Activated T-cell treated with anti-CD3 and anti-CD28 coated beads, Interleukin-2, amount 50 U/mL, for 72 hours (primary cell): ENCODE results near the gene HGFAC. TPM values are rescaled to one million over a fixed set of nuclear protein-coding genes. Genes with fewer than 3 reads are reported as not detected.
A peak's percentile ranks its signal among the peaks of the same experiment; 100 is the strongest.

ENCODE experiments used
- ATAC-seq, 2 donors: fragments of 150-1000 bp; cut with Tn5 transposase; replicated peaks in 1 of 2; 2 replicates each; pipeline ENCODE4 v1.10.0; 2021; ENCODE audit warnings: moderate library complexity in 2 of 2, mild to moderate bottlenecking in 1 of 2
- DNase-seq, 2 donors: peaks; one replicate each; pipeline ENCODE4 v3.0.0; 2021 to 2022; ENCODE audit warnings: mixed read lengths in 1 of 2
- H3K27ac Mint-ChIP-seq: one replicate; pipeline ENCODE4 v1.8.0; 2022; ENCODE audit warnings: mild to moderate bottlenecking, moderate library complexity, mixed read lengths
- H3K27me3 Mint-ChIP-seq: one replicate; pipeline ENCODE4 v1.8.0; 2022; ENCODE audit warnings: low read depth, mixed read lengths
- H3K36me3 Mint-ChIP-seq, 2 donors: one replicate each; pipeline ENCODE4 v1.8.0; 2022; ENCODE audit warnings: mixed read lengths in 2 of 2, mild to moderate bottlenecking in 1 of 2; ENCODE audit not compliant: insufficient read depth in 2 of 2
- H3K4me1 Mint-ChIP-seq: one replicate; pipeline ENCODE4 v1.8.0; 2022; ENCODE audit warnings: low read depth, mixed read lengths
- H3K4me3 Mint-ChIP-seq, 2 donors: one replicate each; pipeline ENCODE4 v1.8.0; 2022; ENCODE audit warnings: mild to moderate bottlenecking in 2 of 2, mixed read lengths in 2 of 2, moderate library complexity in 2 of 2
- H3K9me3 Mint-ChIP-seq, 2 donors: one replicate each; pipeline ENCODE4 v1.8.0; 2022; ENCODE audit warnings: mixed read lengths in 2 of 2
- total RNA-seq, 2 donors: library from RNA; stranded (reverse); gene quantifications; one replicate each; pipeline ENCODE4 v1.2.3, GENCODE V29; 2022

Gene HGFAC
- total RNA-seq, 2 donors from 2014 or later, result 0.51 to 0.62 TPM

GRCh38 chr4:3460926-3461325 lies 19.2 kb downstream of the HGFAC start:
- H3K36me3 Mint-ChIP-seq, result no peaks in the 10 kb centered on the region
- no peak for ATAC-seq
- H3K4me3 Mint-ChIP-seq, result no peak overlapping the region
- no peaks in the 10 kb centered on the region for H3K9me3 Mint-ChIP-seq
- H3K4me1 Mint-ChIP-seq, result no peaks in the 10 kb centered on the region
- DNase-seq, result no peak
- no peak overlapping the region for H3K27ac Mint-ChIP-seq
- peaks cover 14% of the 10 kb centered on the region for H3K27me3 Mint-ChIP-seq

- H3K4me1 Mint-ChIP-seq, result no peaks in the 10 kb centered on the region
- DNase-seq (no peak), ATAC-seq (no peak)
- H3K36me3 Mint-ChIP-seq, result no peaks in the 10 kb centered on the region
- H3K27me3 Mint-ChIP-seq, result peaks cover 14% of the 10 kb centered on the region
- no peaks in the 10 kb centered on the region for H3K9me3 Mint-ChIP-seq
- no peak overlapping the region for H3K4me3 Mint-ChIP-seq
- no peak overlapping the region for H3K27ac Mint-ChIP-seq
Observed at GRCh38 chr4:3461515-3462291, 19.9 kb downstream of the HGFAC start.

- H3K9me3 Mint-ChIP-seq, result no peaks in the 10 kb centered on the region
- no peaks in the 10 kb centered on the region for H3K36me3 Mint-ChIP-seq
- peak overlapping the region in 1 of 2 donors; percentile 62 for H3K4me3 Mint-ChIP-seq
- H3K4me1 Mint-ChIP-seq, result no peaks in the 10 kb centered on the region
- H3K27ac Mint-ChIP-seq, result no peak overlapping the region
- peaks cover 14% of the 10 kb centered on the region for H3K27me3 Mint-ChIP-seq
- DNase-seq (no peak), ATAC-seq (no peak)
Observed at GRCh38 chr4:3462321-3462789, 20.6 kb downstream of the HGFAC start.

- Mint-ChIP-seq H3K27ac (no peak within 1 kb of the TSS), H3K27me3 (peaks cover 14% of the 10 kb centered on the region), H3K36me3 (no peaks in the 10 kb centered on the region), H3K9me3 (no peaks in the 10 kb centered on the region), H3K4me3 (peak within 1 kb of the TSS; percentile 62 to 64), H3K4me1 (no peaks in the 10 kb centered on the region)
- ATAC-seq, result peak; percentile 43 to 60
- DNase-seq, result no peak
Observed at GRCh38 chr4:3462790-3463415, 21.1 kb downstream of the HGFAC start, which contains the start of gene DOK7. TSS of gene DOK7 (plus strand) at chr4:3463306. CDS start at chr4:3463376, 70 bp downstream.

GRCh38 chr4:3463556-3464348 lies 22.0 kb downstream of the HGFAC start:
- H3K9me3 Mint-ChIP-seq, result no peaks in the 10 kb centered on the region
- no peaks in the 10 kb centered on the region for H3K36me3 Mint-ChIP-seq
- H3K27ac Mint-ChIP-seq, result no peak overlapping the region
- ATAC-seq (no peak), DNase-seq (no peak)
- no peaks in the 10 kb centered on the region for H3K4me1 Mint-ChIP-seq
- H3K27me3 Mint-ChIP-seq, result peaks cover 14% of the 10 kb centered on the region
- no peak overlapping the region for H3K4me3 Mint-ChIP-seq

GRCh38 chr4:3464349-3464905 lies 22.7 kb downstream of the HGFAC start:
- ATAC-seq (no peak), DNase-seq (no peak)
- no peak overlapping the region for H3K27ac Mint-ChIP-seq
- H3K9me3 Mint-ChIP-seq, result no peaks in the 10 kb centered on the region
- no peak overlapping the region for H3K4me3 Mint-ChIP-seq
- H3K36me3 Mint-ChIP-seq, result no peaks in the 10 kb centered on the region
- H3K4me1 Mint-ChIP-seq, result no peaks in the 10 kb centered on the region
- H3K27me3 Mint-ChIP-seq, result peaks cover 14% of the 10 kb centered on the region

- Mint-ChIP-seq H3K36me3 (no peaks in the 10 kb centered on the region), H3K27ac (no peak overlapping the region), H3K9me3 (no peaks in the 10 kb centered on the region), H3K27me3 (peaks cover 14% of the 10 kb centered on the region), H3K4me3 (no peak overlapping the region), H3K4me1 (no peaks in the 10 kb centered on the region)
- ATAC-seq (no peak), DNase-seq (no peak)
Observed at GRCh38 chr4:3464911-3465697, 23.3 kb downstream of the HGFAC start.

GRCh38 chr4:3465698-3466671 lies 24.2 kb downstream of the HGFAC start:
- no peak overlapping the region for H3K4me3 Mint-ChIP-seq
- DNase-seq (no peak), ATAC-seq (no peak)
- no peaks in the 10 kb centered on the region for H3K4me1 Mint-ChIP-seq
- H3K27me3 Mint-ChIP-seq, result peaks cover 14% of the 10 kb centered on the region
- H3K9me3 Mint-ChIP-seq, result no peaks in the 10 kb centered on the region
- H3K27ac Mint-ChIP-seq, result no peak overlapping the region
- H3K36me3 Mint-ChIP-seq, result no peaks in the 10 kb centered on the region

- no peak overlapping the region for H3K4me3 Mint-ChIP-seq
- ATAC-seq (no peak), DNase-seq (no peak)
- no peaks in the 10 kb centered on the region for H3K9me3 Mint-ChIP-seq
- no peak overlapping the region for H3K27ac Mint-ChIP-seq
- H3K36me3 Mint-ChIP-seq, result no peaks in the 10 kb centered on the region
- peaks cover 14% of the 10 kb centered on the region for H3K27me3 Mint-ChIP-seq
- H3K4me1 Mint-ChIP-seq, result no peaks in the 10 kb centered on the region
Observed at GRCh38 chr4:3466691-3467600, 25.2 kb downstream of the HGFAC start.

- ATAC-seq (no peak), DNase-seq (no peak)
- H3K36me3 Mint-ChIP-seq, result no peaks in the 10 kb centered on the region
- no peaks in the 10 kb centered on the region for H3K9me3 Mint-ChIP-seq
- H3K4me1 Mint-ChIP-seq, result no peaks in the 10 kb centered on the region
- peaks cover 8% of the 10 kb centered on the region for H3K27me3 Mint-ChIP-seq
- H3K4me3 Mint-ChIP-seq, result no peak overlapping the region
- H3K27ac Mint-ChIP-seq, result no peak overlapping the region
Observed at GRCh38 chr4:3467601-3468031, 25.8 kb downstream of the HGFAC start.

- Mint-ChIP-seq H3K4me1 (no peaks in the 10 kb centered on the region), H3K4me3 (no peak overlapping the region), H3K27ac (no peak overlapping the region), H3K27me3 (peaks cover 6% of the 10 kb centered on the region), H3K36me3 (no peaks in the 10 kb centered on the region), H3K9me3 (no peaks in the 10 kb centered on the region)
- DNase-seq, result no peak
- ATAC-seq, result no peak
Observed at GRCh38 chr4:3468154-3468553, 26.4 kb downstream of the HGFAC start.
